Adrenal gland (tissue), 12 donors: Measurements from ENCODE around the gene MCF2L. TPM values are rescaled to one million over a fixed set of nuclear protein-coding genes. Genes with fewer than 3 reads are reported as not detected.

Experiments
- DNase-seq, 7 donors: peaks; one replicate each; pipeline ENCODE4 v3.0.0-alpha.2; 2019 to 2020
- H3K27ac ChIP-seq, 5 donors: fragments of 200-600 bp; sonication (generic) in 4 of 5; 1 replicate in 3 of 5; 2 replicates in 2 of 5; pipeline versions ENCODE4 v1.5.1 to v1.8.0; 2016 to 2020; ENCODE audit warnings: mild to moderate bottlenecking in 1 of 5
- H3K27me3 ChIP-seq: fragments of 200-600 bp; 2 replicates; pipeline ENCODE4 v1.8.0; 2021
- H3K36me3 ChIP-seq, 2 donors: fragments of 200-600 bp; replicated peaks in 1 of 2; 1 replicate in 1 of 2; 2 replicates in 1 of 2; pipeline versions ENCODE4 v1.5.1 to v1.8.0; 2018 to 2022
- H3K4me1 ChIP-seq, 2 donors: fragments of 200-600 bp; replicated peaks in 1 of 2; 1 replicate in 1 of 2; 2 replicates in 1 of 2; pipeline versions ENCODE4 v1.5.1 to v1.8.0; 2018 to 2021
- H3K4me3 ChIP-seq, 4 donors: fragments of 200-600 bp; sonication (generic) in 3 of 4; one replicate each; pipeline ENCODE4 v1.5.1; 2016 to 2018
- H3K9me3 ChIP-seq, 3 donors: fragments of 200-600 bp; sonication (generic) in 1 of 3; replicated peaks in 1 of 3; 1 replicate in 2 of 3; 2 replicates in 1 of 3; pipeline versions ENCODE4 v1.5.1 to v1.8.0; 2016 to 2021
- POLR2A ChIP-seq, 2 donors: fragments of 450-650 bp; IDR thresholded peaks; one replicate each; pipeline ENCODE4 v1.6.1; 2017; ENCODE audit warnings: antibody characterized with exemption in 2 of 2, mild to moderate bottlenecking in 2 of 2, moderate library complexity in 1 of 2
- WGBS, 4 donors: extraction: QIAGEN DNeasy Blood & Tissue Kit in 2 of 4; methylation state at CpG; one replicate each; pipeline versions ENCODE4 v1.1.5 to v1.1.7; 2013 to 2017; 5-methylcytosine and 5-hydroxymethylcytosine counted together
- intact Hi-C, 2 donors: fragments of 100-400 bp; cut with DNase I; formaldehyde crosslinking; loops; one replicate each; pipeline versions ENCODE4 v1.14.1 to v1.15.0; 2022 to 2023
- polyA plus RNA-seq, 3 donors: library from polyadenylated mRNA; stranded (reverse); fragments of 200-250 nt in 2 of 3; fragments of 350-450 nt in 1 of 3; fragmentation: Illumina TruSeq in 1 of 3; extraction: RNeasy Lipid Tissue Mini Kit (QIAGEN cat#74804) in 1 of 3; gene quantifications; one replicate each; pipeline ENCODE4 v1.2.3, GENCODE V29; 2013 to 2014
- total RNA-seq, 9 donors: library from RNA; depleted of rRNA in 4 of 9; stranded (reverse); fragments of >200 nt in 4 of 9; fragments of 120-200 nt in 1 of 9; fragmentation: NEBNext Ultra II Directional in 1 of 9; extraction: Animal tissue kit (Norgen Biotek cat#: 25700) in 1 of 9; gene quantifications; one replicate each; pipeline versions ENCODE4 v1.1.0 to v1.2.4, GENCODE V29; 2013 to 2023
- TF ChIP-seq, protein P1 (sequence below), 6 experiments: fragments of 450-650 bp in 4 of 6; fragments of 200-600 bp in 2 of 6; sonication (generic) in 1 of 6; IDR thresholded peaks; 1 replicate in 5 of 6; 2 replicates in 1 of 6; pipeline versions ENCODE4 v1.5.1 to v1.8.0; 2016 to 2021; ENCODE audit warnings: antibody characterized with exemption in 6 of 6, mild to moderate bottlenecking in 2 of 6, moderate library complexity in 1 of 6
- donor health status: healthy with polysubstance abuse.
- donor health status: Bipolar disorder and iron deficiency.
- donor health status: DM: yes; HTN: yes; CAD: no.
- donor health status: DM: no; HTN: no; CAD: no.
- donor health status: DM: no; HTN: no; CAD: no.
- donor health status: DM: yes; HTN: yes; CAD: no.

MCF2L gene
- total and polyA plus RNA-seq, 12 donors: 7.6 to 49.0 (median 15.3) TPM

DNA sequence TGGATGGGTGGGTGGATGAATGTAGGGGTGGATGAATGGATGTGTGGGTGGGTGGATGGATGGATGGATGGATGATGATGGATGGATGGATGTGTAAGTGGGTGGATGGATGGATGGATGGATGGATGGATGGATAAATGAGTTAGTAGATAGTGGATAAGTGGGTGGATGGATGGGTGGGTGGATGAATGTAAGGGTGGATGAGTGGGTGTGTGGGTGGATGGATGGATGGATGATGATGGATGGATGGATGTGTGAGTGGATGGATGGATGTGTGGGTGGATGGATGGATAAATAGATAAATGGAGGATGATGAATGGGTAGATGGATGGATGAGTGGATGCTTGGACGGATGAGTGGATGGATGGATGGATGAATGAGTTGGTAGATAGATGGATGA lies 3.2 kb downstream of the MCF2L start:
- 66 to 83% (median 73%) methylated on average over 1 of the region's 1 CpG for WGBS, 4 donors
- intact Hi-C loops: no loop called here
- TF ChIP-seq, protein P1, sequence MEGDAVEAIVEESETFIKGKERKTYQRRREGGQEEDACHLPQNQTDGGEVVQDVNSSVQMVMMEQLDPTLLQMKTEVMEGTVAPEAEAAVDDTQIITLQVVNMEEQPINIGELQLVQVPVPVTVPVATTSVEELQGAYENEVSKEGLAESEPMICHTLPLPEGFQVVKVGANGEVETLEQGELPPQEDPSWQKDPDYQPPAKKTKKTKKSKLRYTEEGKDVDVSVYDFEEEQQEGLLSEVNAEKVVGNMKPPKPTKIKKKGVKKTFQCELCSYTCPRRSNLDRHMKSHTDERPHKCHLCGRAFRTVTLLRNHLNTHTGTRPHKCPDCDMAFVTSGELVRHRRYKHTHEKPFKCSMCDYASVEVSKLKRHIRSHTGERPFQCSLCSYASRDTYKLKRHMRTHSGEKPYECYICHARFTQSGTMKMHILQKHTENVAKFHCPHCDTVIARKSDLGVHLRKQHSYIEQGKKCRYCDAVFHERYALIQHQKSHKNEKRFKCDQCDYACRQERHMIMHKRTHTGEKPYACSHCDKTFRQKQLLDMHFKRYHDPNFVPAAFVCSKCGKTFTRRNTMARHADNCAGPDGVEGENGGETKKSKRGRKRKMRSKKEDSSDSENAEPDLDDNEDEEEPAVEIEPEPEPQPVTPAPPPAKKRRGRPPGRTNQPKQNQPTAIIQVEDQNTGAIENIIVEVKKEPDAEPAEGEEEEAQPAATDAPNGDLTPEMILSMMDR (IDR thresholded peaks at IDR 0.05): no peak
- TF ChIP-seq POLR2A (IDR thresholded peaks at IDR 0.05): no peak
- no peak overlapping the region for H3K27ac ChIP-seq
- H3K27me3 ChIP-seq: peaks cover 24% of the 10 kb centered on the region
- no peak overlapping the region for H3K4me3 ChIP-seq
- no peaks in the 10 kb centered on the region for H3K36me3 ChIP-seq
- DNase-seq: no peak
- no peaks in the 10 kb centered on the region for H3K9me3 ChIP-seq
- peaks cover 0 to 16% of the 10 kb centered on the region in 2 donors for H3K4me1 ChIP-seq

DNA sequence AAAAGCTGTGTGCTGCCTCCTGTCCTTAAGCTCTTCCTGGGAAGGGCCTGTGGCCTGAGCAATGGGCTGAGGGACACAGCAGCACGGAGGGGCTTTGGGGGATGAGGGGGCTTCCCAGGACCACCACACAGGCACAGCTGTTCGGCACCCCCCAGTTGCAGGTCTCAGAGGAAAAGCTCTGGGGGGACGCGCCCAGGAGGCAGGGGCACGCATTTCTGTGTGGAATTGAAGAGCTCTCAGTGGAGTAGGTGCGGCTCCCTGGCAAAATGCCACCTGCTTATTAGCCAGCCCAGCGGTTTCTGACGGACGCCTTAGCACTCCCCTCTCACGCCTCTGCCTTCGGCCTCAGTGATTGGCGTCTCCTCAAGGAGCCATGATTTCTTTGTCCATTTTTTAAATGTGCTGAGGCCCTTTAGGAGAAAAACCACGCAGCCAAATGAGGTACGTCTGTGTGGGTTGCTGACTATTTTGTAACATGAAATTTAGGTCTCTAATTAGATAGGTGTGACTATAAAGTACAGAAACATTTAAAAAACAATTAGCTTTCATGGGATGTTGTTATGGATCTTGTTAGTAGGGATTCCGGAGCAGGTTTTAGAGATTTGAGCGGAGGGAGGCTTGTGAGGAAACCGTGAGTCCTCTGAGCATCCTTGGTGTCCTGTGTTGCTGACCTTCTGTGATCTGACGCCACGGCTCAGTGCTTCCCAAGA lies 4.0 kb downstream of the MCF2L start:
- H3K27me3 ChIP-seq: peaks cover 24% of the 10 kb centered on the region
- intact Hi-C loops: no loop called here
- H3K27ac ChIP-seq: no peak overlapping the region
- no peaks in the 10 kb centered on the region for H3K36me3 ChIP-seq
- no peak for TF ChIP-seq POLR2A (IDR thresholded peaks at IDR 0.05)
- TF ChIP-seq, protein P1 (IDR thresholded peaks at IDR 0.05): no peak
- no peaks in the 10 kb centered on the region for H3K9me3 ChIP-seq
- H3K4me1 ChIP-seq: peaks cover 0 to 16% of the 10 kb centered on the region in 2 donors
- WGBS, 4 donors: 82 to 90% (median 85%) methylated on average over 19 of the region's 19 CpGs
- H3K4me3 ChIP-seq: no peak overlapping the region
- DNase-seq: no peak

DNA sequence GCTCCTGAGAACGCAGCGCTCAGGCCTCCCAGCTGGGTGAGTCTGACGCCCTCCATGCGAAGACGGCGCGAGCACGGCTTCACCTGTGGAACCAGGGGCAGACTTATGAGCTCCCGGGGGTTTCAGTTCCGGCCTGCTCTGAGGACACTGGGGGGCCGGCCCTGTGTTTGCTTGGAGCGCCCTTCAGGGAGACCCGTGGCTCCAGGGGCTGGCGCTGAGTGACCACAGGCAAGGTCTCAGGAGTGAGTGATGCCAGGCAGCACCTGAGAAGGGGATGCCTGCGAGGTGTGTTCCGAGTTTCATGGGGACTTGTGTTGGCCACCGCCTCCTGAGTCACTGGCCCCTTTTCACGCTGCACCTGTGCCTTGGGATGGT lies 4.5 kb downstream of the MCF2L start:
- Histone ChIP-seq H3K27ac (no peak overlapping the region), H3K4me1 (peaks cover 0 to 12% of the 10 kb centered on the region in 2 donors), H3K27me3 (peaks cover 21% of the 10 kb centered on the region), H3K36me3 (no peaks in the 10 kb centered on the region), H3K4me3 (no peak overlapping the region), H3K9me3 (no peaks in the 10 kb centered on the region)
- 90 to 95% (median 93%) methylated on average over 11 to 18 of the region's 18 CpGs for WGBS, 4 donors
- no peak for TF ChIP-seq POLR2A (IDR thresholded peaks at IDR 0.05)
- intact Hi-C loops: no loop called here
- DNase-seq: no peak

DNA sequence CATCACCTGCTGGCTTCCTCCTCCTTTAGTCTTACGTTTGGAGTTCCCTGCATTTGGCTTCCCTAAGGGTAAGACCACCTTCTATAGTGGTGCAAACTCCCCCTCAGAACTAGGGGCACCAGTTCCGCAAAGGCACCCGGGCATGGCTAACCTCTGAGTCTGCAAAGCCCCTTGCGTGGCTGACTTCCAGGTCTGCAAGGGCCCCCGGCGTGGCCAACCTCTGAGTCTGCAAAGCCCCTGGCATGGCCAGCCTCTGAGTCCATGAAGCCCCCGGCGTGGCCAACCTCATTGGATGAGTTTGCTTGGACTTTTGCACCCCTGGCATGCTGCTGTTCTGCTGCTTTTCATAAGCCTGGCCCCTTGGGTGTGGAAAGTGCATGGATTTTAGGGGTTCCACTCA lies 5.1 kb downstream of the MCF2L start:
- H3K4me1 ChIP-seq: peaks cover 0 to 6% of the 10 kb centered on the region in 2 donors
- H3K4me3 ChIP-seq: no peak overlapping the region
- 66 to 88% (median 84%) methylated on average over 4 to 8 of the region's 8 CpGs for WGBS, 4 donors
- intact Hi-C loops: no loop called here
- H3K9me3 ChIP-seq: no peaks in the 10 kb centered on the region
- TF ChIP-seq, protein P1 (IDR thresholded peaks at IDR 0.05): no peak
- no peak for TF ChIP-seq POLR2A (IDR thresholded peaks at IDR 0.05)
- H3K27me3 ChIP-seq: peaks cover 16% of the 10 kb centered on the region
- H3K27ac ChIP-seq: no peak overlapping the region
- no peaks in the 10 kb centered on the region for H3K36me3 ChIP-seq
- no peak for DNase-seq

DNA sequence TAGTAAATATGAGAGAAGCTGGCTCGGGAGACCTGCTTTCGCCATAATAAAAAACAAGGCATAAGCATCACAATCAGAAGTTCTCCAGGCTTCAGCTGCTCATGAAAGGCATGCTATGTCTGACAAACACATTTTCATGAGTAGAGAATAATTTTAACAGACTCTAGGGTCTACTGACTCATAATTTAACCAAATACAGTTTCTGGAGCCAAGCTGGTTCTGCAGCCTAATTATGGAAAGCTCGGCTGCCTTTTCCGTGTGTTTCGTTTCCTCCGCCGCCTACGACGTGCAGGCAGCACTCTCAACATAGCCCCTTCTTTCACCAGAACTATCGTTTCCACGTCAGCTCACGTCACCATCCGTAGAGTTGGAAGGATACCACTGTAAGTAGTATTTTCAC lies 5.7 kb downstream of the MCF2L start:
- H3K4me1 ChIP-seq: peaks cover 0 to under 1% of the 10 kb centered on the region in 2 donors
- no peaks in the 10 kb centered on the region for H3K36me3 ChIP-seq
- DNase-seq: no peak
- TF ChIP-seq POLR2A (IDR thresholded peaks at IDR 0.05): no peak
- TF ChIP-seq, protein P1 (IDR thresholded peaks at IDR 0.05): no peak
- H3K4me3 ChIP-seq: no peak overlapping the region
- no peak overlapping the region for H3K27ac ChIP-seq
- H3K27me3 ChIP-seq: peaks cover 11% of the 10 kb centered on the region
- intact Hi-C loops: no loop called here
- WGBS, 4 donors: 81 to 90% (median 89%) methylated on average over 13 of the region's 13 CpGs
- H3K9me3 ChIP-seq: no peaks in the 10 kb centered on the region
